A673 (cell line): ENCODE measurements around the gene DCLRE1C. TPM values are rescaled to one million over a fixed set of nuclear protein-coding genes. Genes with fewer than 3 reads are reported as not detected.

Experiments
- BruUV-seq: library from RNA; stranded (reverse); fragments of 400-500 nt; replicated peaks from 2 replicates; lab custom pipeline; 2021; lab: Mats Ljungman, UMichigan
- CTCF ChIA-PET: fragments of 300-600 bp; sonication (Branson Sonifier 250); formaldehyde crosslinking; loops from one replicate; lab custom pipeline; 2022; ENCODE audit warnings: antibody characterized with exemption; lab: Charles Lee
- POLR2A ChIA-PET: fragments of 300-600 bp; sonication (Branson Sonifier 250); formaldehyde crosslinking; loops from one replicate; lab custom pipeline; 2022; ENCODE audit warnings: antibody characterized with exemption; ENCODE audit not compliant: low non-redundant PET; lab: Charles Lee
- DNase-seq: peaks from one replicate; pipeline ENCODE4 v3.0.0-alpha.2; 2015; ENCODE audit warnings: low spot score
- H3K27ac ChIP-seq: fragments of 200-600 bp; sonication (generic); 2 replicates; pipeline ENCODE4 v1.5.1; 2016; ENCODE audit warnings: mixed run types, low read depth, mild to moderate bottlenecking, mixed read lengths, antibody characterized with exemption, low read length; ENCODE audit not compliant: poor library complexity, severe bottlenecking
- H3K27me3 ChIP-seq: fragments of 200-600 bp; sonication (generic); replicated peaks from 2 replicates; pipeline ENCODE4 v1.6.1; 2017; ENCODE audit warnings: mixed run types, low read depth, mild to moderate bottlenecking, mixed read lengths, antibody characterized with exemption, low read length; ENCODE audit not compliant: insufficient read depth, poor library complexity
- H3K36me3 ChIP-seq: fragments of 200-600 bp; sonication (generic); 2 replicates; pipeline ENCODE4 v1.6.1; 2016; ENCODE audit warnings: mixed run types, mild to moderate bottlenecking, mixed read lengths, antibody characterized with exemption, low read length; ENCODE audit not compliant: insufficient read depth, poor library complexity, severe bottlenecking
- H3K4me1 ChIP-seq: fragments of 200-600 bp; sonication (generic); 2 replicates; pipeline ENCODE4 v1.6.1; 2017; ENCODE audit warnings: mixed run types, mild to moderate bottlenecking, mixed read lengths, antibody characterized with exemption, low read length; ENCODE audit not compliant: insufficient read depth, poor library complexity, severe bottlenecking
- H3K4me3 ChIP-seq: fragments of 200-600 bp; sonication (generic); 2 replicates; pipeline ENCODE4 v1.5.1; 2016; ENCODE audit warnings: low read depth, mixed run types, mild to moderate bottlenecking, mixed read lengths, low read length; ENCODE audit not compliant: poor library complexity, severe bottlenecking
- H3K9me3 ChIP-seq: fragments of 200-600 bp; sonication (generic); 2 replicates; pipeline ENCODE4 v1.6.1; 2016; ENCODE audit warnings: mixed run types, low read depth, mild to moderate bottlenecking, mixed read lengths, antibody characterized with exemption, low read length; ENCODE audit not compliant: poor library complexity, severe bottlenecking
- CTCF ChIP-seq: fragments of 300-800, 200-600 bp; sonication (generic); conservative IDR thresholded peaks from 2 replicates; pipeline ENCODE4 v1.5.1; 2017; ENCODE audit warnings: low read depth, mild to moderate bottlenecking, antibody characterized with exemption, low read length, moderate library complexity, mixed read lengths
- EZH2 ChIP-seq: fragments of 200-600 bp; sonication (generic); IDR thresholded peaks from 2 replicates; pipeline ENCODE4 v1.6.1; 2017; ENCODE audit warnings: borderline replicate concordance, low read depth, mild to moderate bottlenecking, mixed read lengths, antibody characterized with exemption, low read length; ENCODE audit not compliant: poor library complexity, severe bottlenecking
- intact Hi-C: fragments of 100-400 bp; cut with micrococcal nuclease; formaldehyde crosslinking; loops from one replicate; pipeline ENCODE4 v1.10.0; 2022; ENCODE audit not compliant: unreplicated experiment
- total RNA-seq: library from RNA; stranded (reverse); gene quantifications from 2 replicates; pipeline ENCODE4 v1.2.3, GENCODE V29; 2021

The DCLRE1C gene
- total RNA-seq, 1 experiment from 2014 or later, result 13.1 TPM

GRCh38 chr10:14926722-14927416 lies 27.0 kb downstream of the DCLRE1C start:
- DNase-seq, result no peak
- Histone ChIP-seq H3K36me3 (peaks cover 28% of the 10 kb centered on the region), H3K27me3 (no peaks in the 10 kb centered on the region), H3K4me1 (no peaks in the 10 kb centered on the region), H3K9me3 (no peaks in the 10 kb centered on the region), H3K4me3 (no peak overlapping the region), H3K27ac (no peak overlapping the region)
- BruUV-seq, result no TSS peak
- POLR2A ChIA-PET, result no interaction called here
- CTCF ChIA-PET, result no interaction called here
- intact Hi-C loops, result no loop called here
- TF ChIP-seq CTCF, result no peak
- TF ChIP-seq EZH2, result no peak

- CTCF ChIA-PET, result no interaction called here
- POLR2A ChIA-PET, result no interaction called here
- intact Hi-C loops, result no loop called here
- Histone ChIP-seq H3K4me3 (no peak overlapping the region), H3K36me3 (peaks cover 29% of the 10 kb centered on the region), H3K4me1 (no peaks in the 10 kb centered on the region), H3K27me3 (no peaks in the 10 kb centered on the region), H3K9me3 (no peaks in the 10 kb centered on the region), H3K27ac (no peak overlapping the region)
- no peak for TF ChIP-seq CTCF
- no peak for TF ChIP-seq EZH2
- no peak for DNase-seq
- BruUV-seq, result no TSS peak
Observed at GRCh38 chr10:14926061-14926470, 27.8 kb downstream of the DCLRE1C start.

GRCh38 chr10:14925268-14925667 lies 28.6 kb downstream of the DCLRE1C start:
- peaks cover 26% of the 10 kb centered on the region for H3K36me3 ChIP-seq

More at GRCh38 chr10:14925268-14925667, 28.6 kb downstream of the DCLRE1C start:
- intact Hi-C loops, result no loop called here
- Histone ChIP-seq H3K9me3 (no peaks in the 10 kb centered on the region), H3K27ac (no peak overlapping the region), H3K4me3 (no peak overlapping the region), H3K27me3 (no peaks in the 10 kb centered on the region), H3K4me1 (no peaks in the 10 kb centered on the region)
- TF ChIP-seq EZH2, result no peak
- TF ChIP-seq CTCF, result no peak
- CTCF ChIA-PET, result no interaction called here
- no peak for DNase-seq
- POLR2A ChIA-PET, result no interaction called here
- no TSS peak for BruUV-seq
